SJSA1 (cell line): ENCODE results near the gene SPIC. TPM values are rescaled to one million over a fixed set of nuclear protein-coding genes. Genes with fewer than 3 reads are reported as not detected.
"Not testable (repeated sequence)": the region's sequence is repeated elsewhere in the genome, so short reads cannot be mapped to it uniquely, and the experiment has no call there.

ENCODE experiments used
- DNase-seq, 2 experiments: peaks; one replicate each; pipeline ENCODE4 v3.0.0-alpha.2; 2015 to 2020; ENCODE audit warnings: low spot score in 2 of 2, low read depth in 1 of 2
- H3K27ac ChIP-seq: fragments of 250-450 bp; sonication (Bioruptor Pico); 2 replicates; pipeline ENCODE4 v1.5.1; 2020; ENCODE audit warnings: mild to moderate bottlenecking, moderate library complexity
- H3K27me3 ChIP-seq: fragments of 250-450 bp; sonication (Bioruptor Pico); replicated peaks from 2 replicates; pipeline ENCODE4 v1.5.1; 2020; ENCODE audit warnings: mild to moderate bottlenecking, moderate library complexity
- H3K36me3 ChIP-seq: fragments of 250-450 bp; sonication (Bioruptor Pico); 2 replicates; pipeline ENCODE4 v1.5.1; 2020; ENCODE audit warnings: mild to moderate bottlenecking
- H3K4me1 ChIP-seq: fragments of 250-450 bp; sonication (Bioruptor Pico); replicated peaks from 2 replicates; pipeline ENCODE4 v1.6.1; 2021; ENCODE audit warnings: mild to moderate bottlenecking
- H3K4me3 ChIP-seq: fragments of 250-450 bp; sonication (Bioruptor Pico); 2 replicates; pipeline ENCODE4 v1.5.1; 2020; ENCODE audit warnings: mild to moderate bottlenecking
- H3K9me3 ChIP-seq: fragments of 250-450 bp; sonication (Bioruptor Pico); replicated peaks from 2 replicates; pipeline ENCODE4 v1.5.1; 2020; ENCODE audit warnings: mild to moderate bottlenecking
- total RNA-seq: library from RNA; depleted of rRNA; stranded (reverse); fragments of >200 nt; shearing (Covaris generic); gene quantifications from 2 replicates; pipeline ENCODE4 v1.2.3, GENCODE V29; 2014; rRNA removed

SPIC gene
- total RNA-seq = not detected in 2 replicates

GRCh38 chr12:101474711-101475386 lies at the start of gene SPIC:
Gene SPIC (plus strand): TSS chr12:101475336. CDS start chr12:101476905, 1,569 bp downstream.
- Histone ChIP-seq H3K4me1 (no peaks in the 10 kb centered on the region), H3K27ac (no peak within 1 kb of the TSS), H3K4me3 (no peak within 1 kb of the TSS), H3K9me3 (no peaks in the 10 kb centered on the region), H3K27me3 (no peaks in the 10 kb centered on the region), H3K36me3 (no peaks in the 10 kb centered on the region)
- DNase-seq = no peak

- H3K36me3 ChIP-seq = no peaks in the 10 kb centered on the region
- H3K4me1 ChIP-seq = no peaks in the 10 kb centered on the region
- no peak overlapping the region for H3K4me3 ChIP-seq
- H3K27ac ChIP-seq = no peak overlapping the region
- H3K9me3 ChIP-seq = no peaks in the 10 kb centered on the region
- no peak for DNase-seq
- H3K27me3 ChIP-seq = no peaks in the 10 kb centered on the region; the same call in 1 of the 2 replicates
Measured at GRCh38 chr12:101430456-101430855, 44.7 kb upstream of the SPIC start.

DNA sequence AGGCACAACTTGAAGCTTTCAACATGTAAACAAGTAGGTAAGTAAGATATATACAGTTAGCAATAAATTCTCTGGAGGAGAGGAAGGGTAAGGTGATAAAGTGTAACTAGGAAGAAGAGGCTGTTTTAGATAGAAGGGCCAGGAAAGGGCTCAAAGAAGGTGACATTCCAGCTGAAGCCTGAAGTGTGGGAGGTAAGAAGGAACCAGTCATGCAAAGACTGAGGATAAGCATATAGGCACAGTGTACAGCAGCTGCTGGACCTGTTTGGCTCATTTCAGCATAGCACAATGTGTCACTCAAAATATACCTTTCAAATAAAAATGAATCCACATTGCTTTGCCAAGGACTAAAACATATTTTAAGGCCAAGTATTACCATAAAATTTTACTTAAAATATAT lies 39.0 kb upstream of the SPIC start:
- H3K27ac ChIP-seq = no peak overlapping the region
- H3K36me3 ChIP-seq = no peaks in the 10 kb centered on the region
- H3K4me3 ChIP-seq = no peak overlapping the region
- no peaks in the 10 kb centered on the region for H3K4me1 ChIP-seq
- no peaks in the 10 kb centered on the region for H3K9me3 ChIP-seq
- H3K27me3 ChIP-seq = peaks cover 3% of the 10 kb centered on the region
- DNase-seq = no peak

DNA sequence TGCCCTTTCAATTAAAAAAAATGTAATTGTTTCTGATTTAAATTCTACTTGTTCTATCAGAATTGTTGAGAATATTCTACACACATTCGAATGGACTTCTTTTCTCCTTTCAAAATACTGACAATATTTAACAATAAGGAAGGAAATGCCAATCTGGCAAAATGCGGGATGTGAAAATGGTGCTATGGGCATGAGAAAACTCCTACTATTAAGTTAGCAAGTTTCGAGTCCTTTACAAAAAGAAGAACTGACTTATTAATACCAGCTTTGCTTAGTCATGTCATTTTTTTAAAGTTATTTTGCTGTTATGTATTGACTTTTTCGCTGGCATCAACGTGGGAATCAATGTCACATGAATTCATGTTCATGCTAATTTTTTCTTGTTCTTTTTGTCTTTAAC lies 35.9 kb upstream of the SPIC start:
- Histone ChIP-seq H3K27me3 (peaks cover 3% of the 10 kb centered on the region; the same call in 1 of the 2 replicates), H3K36me3 (no peaks in the 10 kb centered on the region), H3K27ac (no peak overlapping the region), H3K4me1 (no peaks in the 10 kb centered on the region), H3K9me3 (no peaks in the 10 kb centered on the region), H3K4me3 (no peak overlapping the region)
- no peak for DNase-seq

GRCh38 chr12:101441461-101442224 lies 33.5 kb upstream of the SPIC start:
- Histone ChIP-seq H3K9me3 (no peaks in the 10 kb centered on the region), H3K4me1 (no peaks in the 10 kb centered on the region), H3K4me3 (no peak overlapping the region), H3K27me3 (peaks cover 3% of the 10 kb centered on the region; the same call in 1 of the 2 replicates), H3K27ac (no peak overlapping the region), H3K36me3 (no peaks in the 10 kb centered on the region)
- no peak for DNase-seq

DNA sequence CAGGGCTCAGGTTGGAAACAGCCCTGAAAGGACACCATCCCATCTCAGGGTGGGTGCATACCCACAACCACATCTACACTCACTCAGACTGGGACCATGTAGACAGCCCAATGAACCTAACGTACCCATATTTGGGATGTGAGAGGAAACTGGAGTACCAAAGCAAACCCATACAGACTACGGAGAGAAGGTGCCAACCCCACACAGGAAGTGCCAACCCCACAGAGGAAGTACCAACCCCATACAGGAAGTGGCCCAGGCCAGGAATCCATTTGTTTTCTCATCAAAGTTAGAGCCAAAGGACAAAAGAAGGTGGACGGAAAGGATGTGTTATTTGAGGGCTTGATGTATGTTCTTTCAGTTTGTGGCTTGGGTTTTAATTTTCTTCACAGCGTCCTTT lies 19.5 kb upstream of the SPIC start:
- DNase-seq = no peak
- Histone ChIP-seq H3K36me3 (no peaks in the 10 kb centered on the region), H3K27ac (no peak overlapping the region), H3K4me3 (no peak overlapping the region), H3K4me1 (0 out of 2 replicates have a peak, but pooled peaks cover 3% of the 10 kb centered on the region), H3K9me3 (no peaks in the 10 kb centered on the region), H3K27me3 (no peaks in the 10 kb centered on the region)

GRCh38 chr12:101459642-101460346 lies 15.3 kb upstream of the SPIC start:
- H3K4me3 ChIP-seq = no peak overlapping the region
- H3K27ac ChIP-seq = no peak overlapping the region
- no peaks in the 10 kb centered on the region for H3K36me3 ChIP-seq
- H3K9me3 ChIP-seq = no peaks in the 10 kb centered on the region
- 0 out of 2 replicates have a peak, but pooled peaks cover 3% of the 10 kb centered on the region for H3K4me1 ChIP-seq
- no peaks in the 10 kb centered on the region for H3K27me3 ChIP-seq
- DNase-seq = peak; percentile 42 to 43

DNA sequence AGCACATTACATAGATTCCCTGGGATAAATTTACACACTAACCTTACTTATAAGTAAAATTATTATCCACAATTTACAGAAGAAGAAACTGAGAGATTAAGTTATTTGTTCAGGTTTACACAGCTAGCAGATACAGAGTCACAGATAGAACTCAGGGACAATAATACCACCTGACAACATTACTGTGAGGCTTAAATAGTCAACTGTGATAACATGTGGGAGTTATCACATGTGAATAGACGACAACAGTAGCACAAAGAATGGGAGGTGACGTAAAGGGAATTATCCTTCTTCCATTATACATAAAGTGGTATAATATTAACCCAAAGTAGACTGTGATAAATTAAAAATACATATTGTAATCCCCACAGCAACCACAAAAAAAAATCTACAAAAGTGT lies 6.2 kb upstream of the SPIC start:
- Histone ChIP-seq H3K9me3 (no peaks in the 10 kb centered on the region), H3K27ac (no peak overlapping the region), H3K4me3 (no peak overlapping the region), H3K4me1 (no peaks in the 10 kb centered on the region), H3K27me3 (no peaks in the 10 kb centered on the region), H3K36me3 (no peaks in the 10 kb centered on the region)
- no peak for DNase-seq

DNA sequence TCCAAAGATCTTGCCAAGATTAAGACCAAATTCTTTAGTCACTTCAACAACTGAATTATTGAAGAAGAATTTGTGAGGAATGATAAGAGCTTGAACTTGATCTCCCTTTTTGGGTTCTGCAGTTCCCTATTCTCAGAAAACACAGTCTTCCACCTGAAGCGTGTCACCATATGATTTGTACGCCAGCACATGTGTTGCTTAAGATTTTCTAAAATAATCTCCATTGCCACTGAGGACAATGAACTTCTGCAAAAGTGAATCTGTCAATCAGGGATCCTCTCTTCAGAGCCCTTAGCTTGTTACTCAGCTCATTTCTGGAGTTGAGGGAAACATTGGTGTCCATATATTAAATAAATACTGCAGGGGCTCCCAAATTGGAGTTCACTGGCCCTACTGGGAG lies 4.2 kb upstream of the SPIC start:
- no peak overlapping the region for H3K4me3 ChIP-seq
- no peaks in the 10 kb centered on the region for H3K4me1 ChIP-seq
- no peaks in the 10 kb centered on the region for H3K27me3 ChIP-seq
- no peak overlapping the region for H3K27ac ChIP-seq
- DNase-seq = no peak
- H3K9me3 ChIP-seq = no peaks in the 10 kb centered on the region
- H3K36me3 ChIP-seq = no peaks in the 10 kb centered on the region

GRCh38 chr12:101471878-101472277 lies 3.3 kb upstream of the SPIC start:
- H3K27ac ChIP-seq, H3K4me3 ChIP-seq, H3K36me3 ChIP-seq, H3K4me1 ChIP-seq, DNase-seq, H3K27me3 ChIP-seq, H3K9me3 ChIP-seq: not testable (repeated sequence)

DNA sequence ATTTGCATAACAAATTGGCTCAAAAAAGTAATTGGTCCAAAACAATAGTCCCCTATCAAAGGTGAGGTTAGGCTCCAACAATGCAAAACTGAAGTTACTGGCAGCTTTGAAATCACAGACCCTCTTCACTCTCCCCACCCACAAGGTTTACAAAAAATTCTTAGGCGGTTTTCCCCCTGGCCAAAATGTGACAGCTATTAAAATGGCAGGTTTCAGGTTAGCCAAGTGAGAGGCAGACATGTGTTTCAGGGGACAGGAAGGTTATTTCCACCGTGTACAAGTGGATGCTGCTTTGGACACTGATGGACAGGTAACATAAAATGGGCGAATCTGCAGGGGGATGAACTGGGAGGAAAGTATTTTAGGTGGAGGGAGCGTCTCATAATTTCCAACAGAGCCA lies 888 bp upstream of the SPIC start:
- no peak overlapping the region for H3K27ac ChIP-seq
- H3K4me3 ChIP-seq = no peak overlapping the region
- DNase-seq = no peak
- no peaks in the 10 kb centered on the region for H3K4me1 ChIP-seq
- no peaks in the 10 kb centered on the region for H3K36me3 ChIP-seq
- no peaks in the 10 kb centered on the region for H3K9me3 ChIP-seq
- H3K27me3 ChIP-seq = no peaks in the 10 kb centered on the region

DNA sequence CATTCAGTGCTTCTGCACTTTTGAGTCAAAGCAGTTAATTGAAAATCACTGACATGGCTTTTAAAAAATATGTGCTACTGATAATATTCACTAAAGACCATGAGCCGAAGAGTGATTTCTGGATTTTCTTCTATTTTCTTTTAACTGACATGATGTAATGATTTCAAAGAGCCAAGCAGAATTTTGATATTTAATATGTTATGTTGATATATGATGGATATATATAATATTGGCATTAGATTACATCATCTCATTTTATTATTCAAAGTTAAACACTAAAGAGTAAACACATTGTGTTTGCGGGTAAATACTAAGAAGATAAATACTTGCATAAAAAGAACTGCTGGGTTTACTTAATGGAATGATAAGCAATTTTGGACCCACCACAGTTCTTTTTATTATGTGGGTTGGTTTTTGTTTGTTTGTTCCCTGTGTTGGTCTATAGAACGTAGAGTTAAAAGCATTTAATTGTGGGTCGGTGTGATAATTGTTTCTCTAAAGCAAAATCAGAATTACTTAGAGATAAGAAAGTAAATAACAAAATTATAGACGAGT lies 692 bp downstream of the SPIC start:
- Histone ChIP-seq H3K4me1 (no peaks in the 10 kb centered on the region), H3K36me3 (no peaks in the 10 kb centered on the region), H3K27ac (no peak overlapping the region), H3K9me3 (no peaks in the 10 kb centered on the region), H3K4me3 (no peak overlapping the region), H3K27me3 (no peaks in the 10 kb centered on the region)
- no peak for DNase-seq

GRCh38 chr12:101480849-101481248 lies 5.7 kb downstream of the SPIC start:
- H3K36me3 ChIP-seq = no peaks in the 10 kb centered on the region
- H3K4me1 ChIP-seq = no peaks in the 10 kb centered on the region
- no peaks in the 10 kb centered on the region for H3K27me3 ChIP-seq
- no peaks in the 10 kb centered on the region for H3K9me3 ChIP-seq
- H3K27ac ChIP-seq = no peak overlapping the region
- no peak overlapping the region for H3K4me3 ChIP-seq
- no peak for DNase-seq

GRCh38 chr12:101485021-101485420 lies 9.9 kb downstream of the SPIC start:
- Histone ChIP-seq H3K4me1 (no peaks in the 10 kb centered on the region), H3K36me3 (no peaks in the 10 kb centered on the region), H3K27ac (no peak overlapping the region), H3K4me3 (no peak overlapping the region), H3K27me3 (no peaks in the 10 kb centered on the region), H3K9me3 (no peaks in the 10 kb centered on the region)
- DNase-seq = no peak
